Heart left ventricle (tissue), 16 donors: Measurements from ENCODE around the gene MMP24OS. TPM values are rescaled to one million over a fixed set of nuclear protein-coding genes. Genes with fewer than 3 reads are reported as not detected.

Source experiments
- ATAC-seq, 4 donors: fragments of 200-7000 bp; cut with Tn5 transposase; one replicate each; pipeline ENCODE4 v1.9.1; 2020 to 2022; ENCODE audit warnings: moderate library complexity in 4 of 4, mild to moderate bottlenecking in 3 of 4, moderate number of reproducible peaks in 1 of 4
- DNase-seq, 5 donors: peaks; one replicate each; pipeline ENCODE4 v3.0.0-alpha.2; 2020
- H3K27ac ChIP-seq, 12 donors: fragments of 200-600 bp; sonication (generic) in 4 of 12; one replicate each; pipeline versions ENCODE4 v1.5.0 to v1.8.0; 2016 to 2022; ENCODE audit warnings: mild to moderate bottlenecking in 2 of 12
- H3K27me3 ChIP-seq, 9 donors: fragments of 200-600 bp; sonication (generic) in 2 of 9; one replicate each; pipeline versions ENCODE4 v1.5.1 to v1.8.0; 2016 to 2022; ENCODE audit warnings: mild to moderate bottlenecking in 3 of 9
- H3K36me3 ChIP-seq, 9 donors: fragments of 200-600 bp; sonication (generic) in 2 of 9; one replicate each; pipeline versions ENCODE4 v1.5.0 to v1.8.0; 2018 to 2022; ENCODE audit warnings: mild to moderate bottlenecking in 2 of 9
- H3K4me1 ChIP-seq, 12 donors: fragments of 200-600 bp; sonication (generic) in 4 of 12; one replicate each; pipeline versions ENCODE4 v1.5.0 to v1.8.0; 2016 to 2022; ENCODE audit warnings: mild to moderate bottlenecking in 3 of 12
- H3K4me3 ChIP-seq, 12 donors: fragments of 200-600 bp; sonication (generic) in 4 of 12; one replicate each; pipeline versions ENCODE4 v1.5.0 to v1.8.0; 2017 to 2022; ENCODE audit warnings: mild to moderate bottlenecking in 9 of 12, moderate library complexity in 4 of 12
- H3K9me3 ChIP-seq, 12 donors: fragments of 200-600 bp; sonication (generic) in 4 of 12; one replicate each; pipeline versions ENCODE4 v1.5.0 to v1.8.0; 2016 to 2022; ENCODE audit warnings: mild to moderate bottlenecking in 1 of 12
- CTCF ChIP-seq, 12 donors: fragments of 200-600 bp; sonication (generic) in 4 of 12; IDR thresholded peaks; one replicate each; pipeline versions ENCODE4 v1.5.0 to v1.8.0; 2018 to 2022; ENCODE audit warnings: antibody characterized with exemption in 12 of 12, mild to moderate bottlenecking in 5 of 12
- POLR2A ChIP-seq, 2 donors: fragments of 450-650 bp; IDR thresholded peaks; one replicate each; pipeline ENCODE4 v1.6.1; 2017; ENCODE audit warnings: antibody characterized with exemption in 2 of 2, mild to moderate bottlenecking in 2 of 2, moderate library complexity in 2 of 2
- WGBS, 4 donors: extraction: QIAGEN DNeasy Blood & Tissue Kit in 2 of 4; methylation state at CpG; one replicate each; pipeline versions ENCODE4 v1.1.5 to v1.1.7; 2013 to 2018; 5-methylcytosine and 5-hydroxymethylcytosine counted together
- intact Hi-C, 10 donors: fragments of 100-400 bp; cut with DNase I; formaldehyde crosslinking; loops; one replicate each; pipeline versions ENCODE4 v1.11.1 to v1.14.2; 2022
- polyA plus RNA-seq, 2 donors: library from polyadenylated mRNA; stranded (reverse); fragments of 200-250 nt; gene quantifications; one replicate each; pipeline ENCODE4 v1.2.3, GENCODE V29; 2013
- total RNA-seq, 9 donors: library from RNA; depleted of rRNA in 2 of 9; stranded (reverse); fragments of >200 nt in 2 of 9; fragmentation: NEBNext Ultra II Directional in 3 of 9; extraction: Animal tissue kit (Norgen Biotek cat#: 25700) in 3 of 9; gene quantifications; one replicate each; pipeline versions ENCODE4 v1.1.0 to v1.2.4, GENCODE V29; 2016 to 2023
- donor health status: ischemic (EF 13 %, LVEDD 7.1; RV severe dilation, severe dysfunction).
- donor health status: healthy with polysubstance abuse.
- donor health status: DM: no; HTN: yes; CAD: no.
- donor health status: DM: no; HTN: no; CAD: no.
- donor health status: ischemic (EF 25% LVEDD 6.9; RV normal size, moderate dysfunction).
- donor health status: ischemic (EF 25% LVEDD 5.7; RV mildly dilated, moderate dysfunction).
- donor health status: healthy.
- donor health status: DM: yes; HTN: yes; CAD: no.
- donor health status: ischemic (EF 35%, LVEDD 5.7; RV mildly dilated, moderate dysfunction).
- donor health status: nonischemic (EF 11% LVEDD 7.7; RV severe dilation, severe dysfunction).
- donor health status: DM: yes; HTN: yes; CAD: no.
- donor health status: PGD.
- donor health status: ischemic (EF 29% LVEDD 5.4; RV normal size, mild dysfunction).
- donor health status: nonischemic (EF 23%, LVEDD 6.1; RV moderate dilation, normal function).

Gene MMP24OS
- total and polyA plus RNA-seq, 11 donors, result 11.7 to 64.8 (median 41.6) TPM

GRCh38 chr20:35314816-35315631, 37.1 kb upstream of the MMP24OS start:
- intact Hi-C loops, result no loop called here
- H3K9me3 ChIP-seq, result no peaks in the 10 kb centered on the region
- peaks cover 0 to 10% (median 3%) of the 10 kb centered on the region in 12 donors for H3K4me1 ChIP-seq
- H3K27me3 ChIP-seq, result no peaks in the 10 kb centered on the region
- H3K36me3 ChIP-seq, result peaks cover 0 to 31% (median 13%) of the 10 kb centered on the region in 9 donors
- no peak overlapping the region for H3K4me3 ChIP-seq
- H3K27ac ChIP-seq, result peak overlapping the region in 1 of 12 donors; percentile 48
- ATAC-seq (no peak), DNase-seq (no peak)
- 83 to 87% (median 86%) methylated on average over 3 of the region's 3 CpGs for WGBS, 4 donors
- TF ChIP-seq CTCF (IDR thresholded peaks at IDR 0.05) (no peak), POLR2A (IDR thresholded peaks at IDR 0.05) (no peak)

- 88 to 94% (median 90%) methylated on average over 1 of the region's 1 CpG for WGBS, 4 donors
- TF ChIP-seq CTCF (IDR thresholded peaks at IDR 0.05), result no peak
- TF ChIP-seq POLR2A (IDR thresholded peaks at IDR 0.05), result no peak
- DNase-seq, result no peak
- Histone ChIP-seq H3K27ac (no peak overlapping the region), H3K4me3 (no peak overlapping the region), H3K27me3 (no peaks in the 10 kb centered on the region), H3K4me1 (peaks cover 0 to 15% (median 13%) of the 10 kb centered on the region in 12 donors), H3K9me3 (no peaks in the 10 kb centered on the region), H3K36me3 (peaks cover 0 to 31% (median 13%) of the 10 kb centered on the region in 9 donors)
- ATAC-seq, result no peak
- intact Hi-C loops, result no loop called here
These were observed 34.4 kb upstream of the MMP24OS start for GRCh38 chr20:35312318-35312717.

GRCh38 chr20:35311822-35312221, 33.9 kb upstream of the MMP24OS start:
- WGBS, 4 donors, result 88 to 97% (median 93%) methylated on average over 5 of the region's 5 CpGs
- intact Hi-C loops, result no loop called here
- TF ChIP-seq CTCF (IDR thresholded peaks at IDR 0.05), result no peak
- no peak for TF ChIP-seq POLR2A (IDR thresholded peaks at IDR 0.05)
- DNase-seq, result no peak
- H3K4me3 ChIP-seq, result no peak overlapping the region
- H3K4me1 ChIP-seq, result peaks cover 0 to 20% (median 16%) of the 10 kb centered on the region in 12 donors
- no peak overlapping the region for H3K27ac ChIP-seq
- no peaks in the 10 kb centered on the region for H3K27me3 ChIP-seq
- H3K9me3 ChIP-seq, result no peaks in the 10 kb centered on the region
- no peak for ATAC-seq
- H3K36me3 ChIP-seq, result peaks cover 0 to 31% (median 13%) of the 10 kb centered on the region in 9 donors

GRCh38 chr20:35311409-35311808, 33.5 kb upstream of the MMP24OS start:
- Histone ChIP-seq H3K27ac (no peak overlapping the region), H3K36me3 (peaks cover 0 to 32% (median 13%) of the 10 kb centered on the region in 9 donors), H3K27me3 (no peaks in the 10 kb centered on the region), H3K4me1 (peaks cover 0 to 24% (median 18%) of the 10 kb centered on the region in 12 donors), H3K4me3 (no peak overlapping the region), H3K9me3 (no peaks in the 10 kb centered on the region)
- WGBS, 4 donors, result 91 to 100% (median 95%) methylated on average over 2 of the region's 2 CpGs
- intact Hi-C loops, result no loop called here
- no peak for TF ChIP-seq CTCF (IDR thresholded peaks at IDR 0.05)
- no peak for TF ChIP-seq POLR2A (IDR thresholded peaks at IDR 0.05)
- DNase-seq (no peak), ATAC-seq (no peak)
